M059J (cell line): ENCODE measurements around the gene REEP3. TPM values are rescaled to one million over a fixed set of nuclear protein-coding genes. Genes with fewer than 3 reads are reported as not detected.
A peak's percentile ranks its signal among the peaks of the same experiment; 100 is the strongest.
"Not testable (repeated sequence)": the region's sequence is repeated elsewhere in the genome, so short reads cannot be mapped to it uniquely, and the experiment has no call there.

Experiments used
- DNase-seq: peaks from one replicate; pipeline ENCODE4 v3.0.0-alpha.2; 2012; ENCODE audit warnings: low read depth
- total RNA-seq: library from RNA; depleted of rRNA; stranded (reverse); fragments of >200 nt; shearing (Covaris generic); gene quantifications from 2 replicates; pipeline ENCODE4 v1.2.3, GENCODE V29; 2014; rRNA removed

REEP3 gene
- 54.5 and 67.8 TPM in 2 replicates for total RNA-seq

DNA sequence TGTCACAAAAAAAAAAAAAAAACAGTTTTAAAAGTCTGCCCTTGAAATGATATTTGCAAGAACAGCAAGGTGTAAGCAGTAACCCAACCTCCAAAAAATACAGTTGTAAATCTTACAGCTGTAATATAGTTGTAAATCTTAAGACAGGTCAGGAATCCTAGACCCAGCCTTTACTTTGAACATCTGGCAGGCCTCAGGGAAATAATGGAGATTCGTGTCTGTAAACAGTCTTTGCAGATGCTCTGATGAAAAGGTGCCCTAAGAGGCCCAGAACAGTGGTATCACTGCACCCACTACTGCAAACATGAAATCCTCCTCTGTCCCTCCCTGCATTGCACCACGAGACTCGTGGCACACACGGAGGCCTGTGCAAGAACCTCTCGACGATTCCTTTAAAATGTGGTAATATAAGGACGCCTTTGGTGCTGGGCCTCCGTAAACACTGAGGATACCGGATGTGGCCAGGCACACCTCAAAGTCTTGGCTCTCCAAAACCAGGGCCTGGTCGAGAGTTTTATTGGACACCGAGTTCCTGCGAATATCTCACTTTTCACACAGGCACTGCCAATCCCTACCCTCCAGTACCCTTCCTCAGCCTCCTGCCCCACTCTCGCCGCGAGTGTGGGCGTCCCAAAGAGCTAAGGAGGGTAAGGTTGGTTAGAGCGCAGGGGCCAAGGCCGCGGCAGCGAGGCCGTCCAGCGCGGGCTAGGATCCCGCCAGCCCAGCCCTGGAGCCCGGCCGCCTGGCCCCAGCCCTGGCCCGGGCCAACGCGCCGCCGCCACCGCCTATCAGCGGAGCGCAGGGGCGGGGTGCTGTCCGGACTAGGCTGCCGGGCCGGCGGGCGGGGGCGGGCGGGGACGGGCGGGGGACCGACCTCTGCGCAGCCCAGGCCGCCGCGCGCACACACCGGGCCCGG, at the start of gene REEP3:
TSS of gene REEP3 (plus strand) at position 902 of the 916 bp plus-strand sequence. CDS start 145 bp downstream, outside the sequence.
- peak; percentile 64 for DNase-seq

DNA sequence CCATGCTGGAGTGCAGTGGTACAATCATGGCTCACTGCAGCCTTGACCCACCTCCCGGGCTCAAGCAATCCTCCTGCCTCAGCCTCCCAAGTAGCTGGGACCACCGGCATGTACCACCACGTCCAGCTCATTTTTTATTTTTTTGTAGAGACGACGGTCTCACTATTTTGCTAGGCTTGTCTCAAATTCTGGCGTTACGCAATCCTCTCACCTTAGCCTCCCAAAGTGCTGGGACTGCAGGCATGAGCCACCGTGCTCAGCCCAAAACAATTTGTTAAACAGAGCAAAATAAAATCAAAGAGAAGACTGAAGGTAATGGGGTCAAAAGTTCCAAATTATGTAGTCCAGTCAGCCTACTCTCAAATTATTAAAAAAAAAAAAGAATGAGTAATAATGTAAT, 46.7 kb upstream of the REEP3 start:
- DNase-seq: no peak

GRCh38 chr10:63477927-63478326, 43.3 kb upstream of the REEP3 start:
- DNase-seq: no peak

GRCh38 chr10:63478564-63478963, 42.6 kb upstream of the REEP3 start:
- no peak for DNase-seq

- no peak for DNase-seq
These were observed 41.0 kb upstream of the REEP3 start for GRCh38 chr10:63480237-63480636.

GRCh38 chr10:63481815-63482421, 39.3 kb upstream of the REEP3 start:
- no peak for DNase-seq

- DNase-seq: no peak
These were observed 37.2 kb upstream of the REEP3 start for GRCh38 chr10:63483983-63484382.

DNA sequence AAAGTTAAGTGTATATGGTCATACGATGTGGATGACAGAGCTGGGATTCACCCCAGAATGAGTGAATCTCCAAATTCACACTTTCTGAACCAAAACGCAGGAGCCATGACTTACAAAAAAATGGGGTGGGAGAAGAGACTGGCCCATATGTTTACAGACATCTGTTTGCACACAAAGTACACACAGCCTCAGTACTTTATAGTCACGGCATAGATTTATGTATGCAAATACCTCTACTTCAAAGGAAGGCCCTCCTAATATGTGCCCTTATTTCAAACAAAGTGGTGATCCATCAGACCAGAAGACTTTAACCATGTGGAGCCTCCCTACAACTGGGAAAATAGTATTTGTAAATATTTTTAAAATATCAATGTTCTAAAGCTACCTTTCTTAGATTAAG, 33.2 kb upstream of the REEP3 start:
- no peak for DNase-seq

DNA sequence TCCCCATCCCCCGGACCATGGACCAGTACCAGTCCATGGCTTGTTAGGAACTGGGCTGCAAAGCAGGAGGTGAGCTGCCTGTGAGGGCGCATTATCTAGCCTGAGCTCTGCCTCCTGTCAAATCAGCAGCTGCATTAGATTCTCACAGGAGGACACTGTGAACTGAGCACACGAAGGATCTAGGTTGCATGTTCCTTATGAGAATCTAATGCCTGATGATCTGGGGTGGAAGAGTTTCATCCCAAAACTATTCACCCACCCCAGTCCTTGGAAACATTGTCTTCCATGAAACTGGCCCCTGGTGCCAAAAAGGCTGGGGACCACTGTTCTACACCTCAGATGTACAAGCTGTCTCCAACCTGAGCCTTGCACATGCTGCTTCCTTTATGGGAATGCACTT, 31.4 kb upstream of the REEP3 start:
- DNase-seq: no peak

DNA sequence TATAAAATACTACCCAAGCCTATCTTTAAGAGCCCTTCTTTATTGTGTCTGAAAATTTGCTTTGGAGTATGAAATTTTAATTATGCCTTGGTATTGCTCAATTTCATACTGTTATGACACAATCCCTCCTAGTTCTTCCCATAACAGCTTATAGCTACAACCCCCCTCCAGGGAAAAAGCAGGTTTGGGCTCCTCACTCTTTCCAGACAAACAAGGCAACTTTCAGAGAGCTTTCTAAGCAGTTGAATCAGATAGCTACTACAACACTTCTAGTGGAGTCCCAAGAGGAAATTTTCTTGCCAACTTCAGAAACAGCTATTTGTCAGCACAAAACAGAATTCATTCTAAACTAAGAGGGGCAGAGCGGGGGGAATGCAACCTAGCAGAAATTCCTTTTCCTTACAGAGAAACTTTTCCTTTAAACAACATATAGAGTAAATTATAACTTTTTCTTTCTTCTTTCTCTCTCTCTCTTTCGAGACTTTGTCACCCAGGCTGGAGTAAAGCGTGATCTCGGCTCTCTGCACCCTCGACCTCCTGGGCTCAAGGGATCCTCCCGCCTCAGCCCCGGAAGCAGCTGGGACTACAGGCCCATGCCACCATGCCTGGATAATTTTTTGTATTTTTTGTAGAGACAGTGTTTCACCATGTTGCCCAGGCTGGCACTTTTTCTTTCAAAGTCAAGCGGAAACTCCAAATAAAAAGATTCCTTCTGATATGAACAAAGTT, 29.4 kb upstream of the REEP3 start:
- DNase-seq: peak; percentile 78

DNA sequence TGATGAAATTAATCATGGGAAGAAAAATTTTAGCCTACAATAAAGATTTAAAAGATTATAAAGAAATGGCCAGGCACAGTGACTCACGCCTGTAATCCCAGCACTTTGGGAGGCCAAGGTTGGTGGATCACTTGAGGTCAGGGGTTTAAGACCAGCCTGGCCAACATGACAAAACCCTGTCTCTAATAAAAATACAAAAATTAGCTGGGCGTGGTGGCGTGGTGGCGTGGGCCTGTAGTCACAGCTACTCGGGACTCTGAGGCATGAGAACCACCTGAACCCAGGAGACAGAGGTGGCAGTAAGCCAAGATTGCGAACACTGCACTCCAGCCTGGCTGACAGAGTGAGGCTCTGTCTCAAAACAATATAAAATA, 28.9 kb upstream of the REEP3 start:
- DNase-seq: peak; percentile 82

DNA sequence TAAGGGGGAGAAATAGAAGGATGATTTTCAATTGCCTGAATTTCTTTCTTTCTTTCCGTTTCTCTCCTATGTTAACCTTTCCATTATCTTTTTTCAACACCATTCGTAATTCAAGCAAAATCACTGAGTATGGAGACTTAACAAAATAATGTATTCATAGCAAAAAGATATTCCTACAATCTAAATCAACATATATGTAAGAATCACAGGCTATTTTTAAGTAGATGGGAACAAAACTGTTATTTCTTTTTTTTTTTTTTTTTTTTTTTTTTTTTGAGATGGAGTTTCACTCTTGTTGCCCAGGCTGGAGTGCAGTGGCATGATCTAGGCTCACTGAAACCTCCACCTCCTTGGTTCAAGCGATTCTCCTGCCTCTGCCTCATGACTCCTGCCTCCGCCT, 28.2 kb upstream of the REEP3 start:
- no peak for DNase-seq

- DNase-seq: peak; percentile 28
These were observed 26.2 kb upstream of the REEP3 start for GRCh38 chr10:63494951-63495350.

- no peak for DNase-seq
These were observed 24.6 kb upstream of the REEP3 start for GRCh38 chr10:63496561-63496960.

- no peak for DNase-seq
These were observed 23.9 kb upstream of the REEP3 start for GRCh38 chr10:63497321-63497720.

DNA sequence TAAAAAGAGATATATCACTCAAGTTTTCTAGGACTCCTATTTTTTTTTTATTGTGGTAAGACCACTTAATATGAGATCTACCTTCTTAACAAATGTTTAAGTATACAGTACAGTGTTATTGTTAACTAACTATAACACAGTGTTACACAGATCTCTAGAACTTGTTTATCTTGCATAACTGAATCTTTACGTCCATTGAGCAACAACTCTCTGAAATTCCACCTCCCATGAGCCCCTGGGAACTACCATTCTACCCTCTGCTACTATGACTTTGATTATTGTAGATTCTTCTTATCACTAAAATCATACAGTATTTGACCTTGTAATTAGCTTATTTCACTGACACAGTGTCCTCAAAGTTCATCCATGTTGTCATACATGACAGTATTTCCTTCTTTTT, 22.5 kb upstream of the REEP3 start:
- no peak for DNase-seq

DNA sequence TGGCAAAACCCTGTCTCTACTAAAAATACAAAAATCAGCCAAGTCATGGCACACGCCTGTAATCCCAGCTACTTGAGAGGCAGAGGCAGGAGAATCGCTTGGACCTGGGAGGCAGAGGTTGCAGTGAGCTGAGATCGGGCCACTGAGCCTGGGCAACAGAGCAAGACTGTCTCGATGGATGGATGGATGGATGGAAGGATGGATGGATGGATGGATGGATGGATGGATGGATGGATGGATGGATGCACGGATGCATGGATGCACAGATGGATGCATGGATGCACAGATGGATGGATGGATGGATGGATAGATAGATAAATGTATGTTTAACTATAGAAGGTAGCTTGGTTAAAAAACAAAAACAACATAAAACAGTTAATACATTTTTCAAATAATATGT, 20.6 kb upstream of the REEP3 start:
- not testable (repeated sequence) for DNase-seq

- no peak for DNase-seq
These were observed 19.2 kb upstream of the REEP3 start for GRCh38 chr10:63501954-63502353.

GRCh38 chr10:63502832-63503231, 18.4 kb upstream of the REEP3 start:
- no peak for DNase-seq

- no peak for DNase-seq
These were observed 17.8 kb upstream of the REEP3 start for GRCh38 chr10:63503395-63503794.

DNA sequence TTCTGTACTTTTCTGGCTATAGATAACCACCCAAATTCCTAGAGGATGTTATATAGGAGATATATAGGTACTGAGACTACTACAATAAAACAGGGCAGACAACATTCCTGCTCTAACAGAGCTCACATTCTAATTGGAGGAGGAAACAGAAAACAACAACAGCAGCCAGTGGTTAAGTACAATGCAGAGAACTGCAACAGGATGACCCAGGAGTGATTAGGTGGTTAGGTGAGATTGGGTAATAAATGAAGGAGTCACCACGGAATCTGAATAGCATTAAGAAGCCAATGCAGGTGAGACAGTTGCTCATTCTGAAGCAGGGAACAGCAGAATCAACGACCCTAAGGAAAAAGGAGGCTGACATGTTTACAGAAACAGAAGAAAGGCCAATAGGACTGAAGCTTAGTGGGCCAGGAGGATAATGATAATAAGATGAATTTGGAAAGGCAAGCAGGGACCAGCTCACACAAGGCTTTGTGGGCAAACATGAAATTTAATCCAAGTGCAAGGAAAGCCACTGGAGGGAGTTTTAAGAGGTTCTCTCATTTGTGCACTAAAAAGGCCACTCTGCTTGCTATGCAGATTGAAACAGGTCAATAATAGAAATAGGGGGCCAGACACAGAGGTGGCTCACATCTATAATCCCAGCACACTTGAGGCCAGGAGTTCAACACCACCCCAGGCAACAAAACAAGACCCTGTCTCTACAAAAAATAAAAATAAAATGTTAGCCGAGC, 16.9 kb upstream of the REEP3 start:
- peak; percentile 14 for DNase-seq

- DNase-seq: no peak
These were observed 15.6 kb upstream of the REEP3 start for GRCh38 chr10:63505562-63505961.
